ENCODE measurements around the gene LPP.

LPP gene

GRCh38 chr3:188573291-188573940, 419.5 kb downstream of the LPP start:
- DNase-seq = no peak

DNA sequence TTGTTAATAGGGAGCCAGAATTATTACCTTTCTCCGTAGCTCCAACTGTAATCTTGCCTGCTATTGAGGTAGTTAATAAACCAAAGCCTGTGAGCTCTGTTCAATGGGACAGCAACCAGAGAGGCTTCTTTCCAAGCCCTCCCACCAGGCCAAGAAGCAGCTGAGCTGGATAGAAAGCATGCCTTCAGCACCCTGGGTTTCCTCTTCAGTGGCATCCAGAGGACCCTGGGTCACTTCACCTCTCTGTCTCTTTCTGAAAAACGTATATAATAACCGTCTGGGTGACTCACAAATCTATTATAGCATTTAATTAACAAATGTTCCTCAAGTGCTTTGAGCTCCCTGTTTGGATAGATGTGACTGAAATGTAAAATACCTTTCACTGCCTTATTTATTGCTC, 420.0 kb downstream of the LPP start:
- DNase-seq = no peak

DNA sequence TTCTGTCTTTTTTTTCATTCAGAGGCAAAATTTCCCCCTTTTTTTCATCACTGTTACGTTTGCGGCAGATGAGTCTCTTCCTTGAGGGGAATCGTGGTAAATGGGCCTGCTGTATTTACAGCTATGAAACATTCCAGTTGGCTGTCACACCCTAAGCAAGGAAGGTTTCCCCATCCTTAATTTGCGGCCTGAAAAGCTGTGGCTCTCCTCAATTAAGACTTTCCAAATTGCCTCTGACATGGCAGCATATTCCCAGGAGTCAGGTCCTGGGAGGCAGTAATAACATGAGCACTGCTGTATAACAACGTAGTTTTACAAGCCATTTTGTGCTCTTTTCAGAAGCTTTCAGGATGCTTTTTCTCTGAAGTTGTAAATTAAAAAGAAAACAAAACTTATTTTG, 420.9 kb downstream of the LPP start:
- DNase-seq = no peak

DNA sequence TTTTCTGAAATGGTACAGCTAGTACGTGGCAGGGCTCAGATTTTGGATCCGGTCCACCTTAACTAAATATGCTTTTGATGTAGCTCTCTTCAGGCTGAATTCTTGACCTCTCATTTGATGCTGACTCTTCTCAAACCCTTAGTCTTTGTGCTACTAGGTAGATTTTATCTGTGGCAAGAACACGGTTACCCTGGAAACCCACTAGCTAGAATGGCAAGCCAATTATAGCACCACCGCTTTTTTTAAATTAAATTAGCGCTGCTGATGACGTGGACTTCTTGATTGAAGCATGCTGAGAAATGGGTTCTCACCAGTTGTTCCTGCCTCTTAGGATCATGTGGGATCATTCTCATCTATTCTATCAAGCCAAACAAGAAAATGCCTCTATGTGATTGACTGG, 421.5 kb downstream of the LPP start:
- DNase-seq = no peak

GRCh38 chr3:188577539-188577938, 423.6 kb downstream of the LPP start:
- DNase-seq = no peak

DNA sequence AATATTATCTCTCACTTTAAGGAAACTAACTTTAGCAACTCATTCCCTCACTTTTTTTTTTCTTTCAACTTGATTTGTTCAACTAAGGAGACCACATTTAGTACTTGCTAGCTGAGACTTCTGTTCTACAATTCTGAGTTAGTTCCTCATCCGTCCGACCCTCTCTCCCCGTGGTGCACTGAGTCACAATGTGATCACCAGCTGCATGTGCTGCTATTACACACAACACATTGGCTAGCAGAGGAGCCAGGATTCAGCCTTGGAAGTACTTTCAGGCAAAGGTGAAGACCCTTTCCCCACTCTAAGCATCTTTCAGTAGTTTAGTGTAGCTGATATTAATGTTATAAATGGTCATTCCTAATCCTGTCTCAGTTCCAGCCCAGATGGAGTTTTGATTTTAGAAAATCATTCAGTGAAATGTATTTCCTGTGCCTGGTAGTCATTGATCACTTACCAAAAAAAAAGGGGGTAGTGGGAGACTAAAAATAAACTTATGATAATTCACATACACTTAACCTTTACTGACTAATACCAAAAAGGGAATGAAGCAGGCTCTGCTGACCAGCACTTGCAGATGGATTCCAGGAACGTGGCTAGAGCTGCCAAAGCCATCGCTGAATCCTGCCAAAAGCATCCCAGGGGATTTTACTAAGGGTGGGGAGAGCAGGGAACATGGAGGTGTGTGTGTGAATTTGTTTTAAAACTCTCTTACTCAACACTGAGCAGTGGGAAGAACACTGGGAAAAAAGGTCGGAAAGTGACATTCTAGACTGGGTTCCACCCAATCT, 424.8 kb downstream of the LPP start:
- peak; percentile 35 for DNase-seq

GRCh38 chr3:188580223-188580622, 426.3 kb downstream of the LPP start:
- DNase-seq = no peak

DNA sequence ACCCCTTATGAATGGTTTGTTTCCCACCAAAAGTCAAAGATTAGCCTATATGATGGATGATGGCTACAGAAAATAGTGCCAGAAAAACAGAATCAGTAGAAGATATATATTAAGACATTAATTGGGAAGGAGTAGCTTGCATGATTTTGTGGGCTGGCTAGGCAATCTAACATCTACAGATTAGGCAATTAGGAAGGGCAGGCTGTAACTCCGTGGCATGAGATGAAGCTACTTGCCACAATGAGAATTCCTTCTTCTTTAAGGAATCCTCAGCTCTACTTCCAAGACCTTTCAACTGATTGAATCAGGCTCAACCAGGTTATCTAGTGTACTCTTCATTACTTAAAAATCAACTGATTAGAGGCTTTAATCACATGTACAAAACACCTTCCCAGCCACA, 426.7 kb downstream of the LPP start:
- no peak for DNase-seq

DNA sequence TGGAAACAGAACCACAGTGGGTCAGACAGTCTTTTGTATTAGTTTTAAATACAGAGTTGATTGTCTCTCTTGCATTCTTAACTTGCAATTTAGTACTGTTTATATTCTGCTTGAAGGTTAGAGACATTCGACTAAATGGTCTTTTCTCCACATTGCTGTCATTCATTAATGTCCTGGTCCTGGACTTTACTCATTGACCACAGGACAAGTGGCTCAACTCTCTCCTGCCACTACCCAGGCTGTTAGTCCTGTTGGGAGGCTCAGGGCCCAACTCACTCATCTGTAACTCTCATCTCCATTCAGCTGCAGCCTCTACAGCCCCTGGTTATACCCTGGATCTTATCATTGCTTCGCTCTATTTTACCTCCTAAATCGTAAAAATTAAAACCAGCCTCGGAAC, 427.4 kb downstream of the LPP start:
- DNase-seq = no peak

- no peak for DNase-seq
Measured at GRCh38 chr3:188581792-188582191, 427.8 kb downstream of the LPP start.

DNA sequence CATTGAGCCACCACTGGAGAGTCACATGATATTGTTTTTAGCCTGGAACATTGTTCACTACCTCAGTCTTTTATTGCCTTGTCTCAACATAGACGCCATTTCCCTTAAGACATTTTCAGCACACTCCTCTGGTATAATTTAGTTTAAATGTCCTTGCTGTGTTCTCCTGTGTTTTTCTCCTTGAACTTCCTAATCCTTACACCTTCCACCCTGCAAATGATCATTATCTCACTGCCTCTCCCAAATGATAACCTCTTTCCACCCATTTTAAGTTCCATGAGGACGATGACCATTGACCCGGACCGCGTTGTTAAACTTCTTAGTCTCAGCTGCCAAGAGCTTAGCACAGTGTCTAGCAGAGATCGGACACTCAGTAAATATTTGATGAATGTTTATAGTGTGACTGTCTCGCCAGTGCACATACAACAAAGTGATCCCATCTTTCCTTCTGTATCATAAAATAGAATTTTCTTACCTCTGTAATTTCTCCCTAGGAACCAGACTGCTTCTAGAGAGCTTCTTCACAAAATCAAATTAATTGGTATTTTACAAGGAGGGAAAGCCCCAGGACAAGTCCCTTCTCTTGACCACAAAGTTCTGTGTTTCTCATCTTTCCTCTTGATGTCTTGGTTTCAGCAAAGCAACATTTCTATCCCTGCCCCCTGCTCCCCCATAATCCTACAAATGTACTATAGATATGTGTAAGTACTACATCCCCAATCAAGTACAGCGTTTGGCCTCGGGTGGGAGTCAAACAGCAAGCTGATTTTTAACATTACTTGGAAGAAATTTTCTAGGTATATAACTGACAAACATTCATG, 429.6 kb downstream of the LPP start:
- peak; percentile 55 for DNase-seq

DNA sequence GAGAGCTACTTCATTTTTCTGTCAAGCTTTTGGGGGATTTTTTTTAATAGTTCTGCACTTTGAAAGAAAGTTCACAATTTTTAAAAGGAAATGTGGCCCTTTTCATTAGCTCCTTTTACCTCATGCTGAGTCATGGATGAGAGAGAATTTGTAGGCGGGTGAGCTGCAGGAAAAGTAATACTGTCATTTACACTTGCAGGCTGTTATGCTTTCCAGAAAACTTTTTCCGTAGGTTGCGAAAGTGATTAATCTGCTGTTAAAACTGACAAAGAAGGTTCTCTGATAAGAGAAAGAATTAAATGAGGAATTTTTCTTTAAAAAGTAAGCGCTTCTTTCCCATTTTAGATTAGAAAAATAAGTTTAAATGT, 430.2 kb downstream of the LPP start:
- DNase-seq = peak; percentile 61

- DNase-seq = peak; percentile 42
Measured at GRCh38 chr3:188584958-188585689, 431.2 kb downstream of the LPP start.

- DNase-seq = no peak
Measured at GRCh38 chr3:188589071-188589470, 435.1 kb downstream of the LPP start.

GRCh38 chr3:188589771-188590170, 435.8 kb downstream of the LPP start:
- no peak for DNase-seq

DNA sequence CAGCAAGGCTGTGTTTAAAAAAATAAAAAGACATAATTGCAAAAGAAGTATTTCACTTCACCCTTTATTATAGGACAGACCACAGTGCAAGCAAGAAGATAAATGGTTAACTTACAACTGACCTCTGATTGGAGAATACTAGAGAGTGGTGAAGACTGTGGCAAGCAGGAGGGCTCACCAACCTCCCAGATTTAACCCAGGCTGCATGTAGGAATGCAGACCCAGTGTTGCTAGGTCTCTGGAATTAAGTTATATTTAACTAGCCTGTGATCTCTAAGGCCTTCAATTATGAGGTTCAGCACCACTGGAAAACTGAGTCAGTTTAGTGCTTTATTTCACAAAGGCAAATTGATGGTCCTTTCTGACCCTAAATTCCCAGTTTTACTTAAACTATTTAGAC, 436.6 kb downstream of the LPP start:
- DNase-seq = no peak

GRCh38 chr3:188594139-188594538, 440.2 kb downstream of the LPP start:
- DNase-seq = no peak

DNA sequence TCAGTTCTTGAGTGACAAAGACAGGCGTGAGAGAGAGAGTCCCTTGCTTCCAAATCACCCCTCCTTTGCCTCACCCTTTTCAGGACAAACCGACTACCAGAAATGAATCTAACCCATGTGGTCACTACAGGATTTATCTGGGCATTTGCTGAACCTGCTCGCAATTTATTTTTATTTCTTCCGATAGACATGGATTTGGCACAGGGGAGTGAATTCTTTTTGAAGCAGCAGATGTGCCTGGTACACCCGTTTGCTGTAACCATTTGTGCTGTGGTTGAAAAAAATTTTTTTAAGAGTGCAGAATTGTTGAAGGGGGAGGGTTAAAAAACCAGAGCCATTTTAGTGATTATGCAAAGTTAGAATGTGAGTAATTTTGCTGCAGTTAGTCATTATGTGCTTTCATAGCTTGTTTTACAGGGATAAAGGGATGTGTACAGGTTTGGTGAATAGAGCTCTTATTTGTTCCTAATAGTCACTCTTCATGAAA, 442.0 kb downstream of the LPP start:
- DNase-seq = peak; percentile 8

- no peak for DNase-seq
Measured at GRCh38 chr3:188598894-188599293, 444.9 kb downstream of the LPP start.

DNA sequence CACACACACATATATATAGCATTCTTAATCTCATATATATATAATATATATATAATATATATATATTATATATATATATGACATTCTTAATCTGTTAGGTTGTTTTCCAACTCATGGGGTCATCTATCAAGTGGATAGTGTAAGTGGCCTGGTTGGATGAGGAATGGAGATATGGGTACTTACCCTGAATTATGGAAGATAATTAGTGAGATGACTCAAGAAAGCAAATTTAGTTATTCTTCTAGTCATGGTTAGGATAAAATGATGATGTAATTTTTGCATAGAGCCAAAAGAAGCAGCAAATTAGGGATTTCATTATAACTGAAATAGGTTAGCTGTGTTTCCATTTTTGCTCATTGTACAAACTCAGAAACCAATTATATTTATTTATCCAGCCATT, 448.2 kb downstream of the LPP start:
- DNase-seq = no peak

- no peak for DNase-seq
Measured at GRCh38 chr3:188602620-188603019, 448.7 kb downstream of the LPP start.

DNA sequence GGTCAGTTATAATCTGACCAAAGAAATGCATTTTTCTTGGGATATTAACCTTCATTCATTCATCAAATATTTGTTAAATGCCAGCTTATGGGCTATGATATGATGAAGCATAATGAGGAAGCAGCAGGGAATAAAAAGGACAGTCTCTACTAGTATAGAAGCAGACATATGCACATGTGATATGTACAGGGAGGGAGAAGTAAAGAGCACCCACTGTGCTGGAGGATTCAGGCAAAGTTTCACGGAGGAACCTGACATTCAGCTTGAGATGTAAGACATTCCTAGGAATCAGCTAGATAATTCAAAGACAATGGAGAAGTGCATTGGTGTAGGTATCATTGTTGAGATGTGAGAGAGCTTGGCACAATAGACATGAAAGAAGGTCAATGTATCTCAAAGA, 450.7 kb downstream of the LPP start:
- no peak for DNase-seq

DNA sequence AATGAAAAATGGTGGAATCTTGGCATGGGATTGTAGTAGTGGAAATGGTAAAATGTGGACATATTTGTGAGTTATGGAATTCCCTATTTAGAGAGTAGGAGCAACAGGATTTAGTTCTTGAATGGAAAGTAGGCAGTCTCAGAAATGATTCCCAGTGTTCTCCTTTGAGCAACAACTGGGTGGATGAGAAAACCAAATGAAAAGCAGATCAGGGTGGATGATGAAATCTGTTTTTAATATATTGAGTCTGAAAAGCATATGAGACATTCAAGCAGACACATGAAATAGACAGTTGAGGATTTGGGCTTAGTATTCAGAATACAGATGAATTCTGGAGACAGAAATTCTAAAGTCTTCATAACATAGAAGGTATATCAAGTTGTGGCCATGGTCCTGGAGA, 451.3 kb downstream of the LPP start:
- no peak for DNase-seq
